ENCODE results near the gene TSPYL6.
"Not testable (repeated sequence)": the region's sequence is repeated elsewhere in the genome, so short reads cannot be mapped to it uniquely, and the experiment has no call there.

TSPYL6 gene

GRCh38 chr2:54279385-54279784 is 23.4 kb upstream of the TSPYL6 start:
- Histone ChIP-seq H3K27me3 (replicated peaks; ENCODE audit: control insufficient read depth, insufficient read depth, low read length, poor library complexity, severe bottlenecking) (no peaks in the 10 kb centered on the region), H3K9me3 (ENCODE audit: control insufficient read depth, low read length) (no peaks in the 10 kb centered on the region), H3K27ac (ENCODE audit: insufficient read depth, low read length, poor library complexity, severe bottlenecking) (no peak overlapping the region), H3K4me1 (ENCODE audit: control insufficient read depth, insufficient read depth, low read length, poor library complexity, severe bottlenecking) (no peaks in the 10 kb centered on the region), H3K4me3 (ENCODE audit: insufficient read depth, low read depth, low read length, poor library complexity, severe bottlenecking) (no peak overlapping the region), H3K36me3 (ENCODE audit: control insufficient read depth, insufficient read depth, low read length) (no peaks in the 10 kb centered on the region)
- DNase-seq: no peak

GRCh38 chr2:54275541-54275940 is 19.5 kb upstream of the TSPYL6 start:
- no peaks in the 10 kb centered on the region for H3K4me1 ChIP-seq (ENCODE audit: control insufficient read depth, insufficient read depth, low read length, poor library complexity, severe bottlenecking)
- no peak overlapping the region for H3K27ac ChIP-seq (ENCODE audit: insufficient read depth, low read length, poor library complexity, severe bottlenecking)
- no peaks in the 10 kb centered on the region for H3K9me3 ChIP-seq (ENCODE audit: control insufficient read depth, low read length)
- no peak overlapping the region for H3K4me3 ChIP-seq (ENCODE audit: insufficient read depth, low read depth, low read length, poor library complexity, severe bottlenecking)
- DNase-seq: no peak
- H3K27me3 ChIP-seq (replicated peaks; ENCODE audit: control insufficient read depth, insufficient read depth, low read length, poor library complexity, severe bottlenecking): no peaks in the 10 kb centered on the region
- H3K36me3 ChIP-seq (ENCODE audit: control insufficient read depth, insufficient read depth, low read length): no peaks in the 10 kb centered on the region

- no peaks in the 10 kb centered on the region for H3K36me3 ChIP-seq (ENCODE audit: control insufficient read depth, insufficient read depth, low read length)
- H3K27ac ChIP-seq (ENCODE audit: insufficient read depth, low read length, poor library complexity, severe bottlenecking): no peak overlapping the region
- no peak for DNase-seq
- no peaks in the 10 kb centered on the region for H3K9me3 ChIP-seq (ENCODE audit: control insufficient read depth, low read length)
- no peaks in the 10 kb centered on the region for H3K27me3 ChIP-seq (replicated peaks; ENCODE audit: control insufficient read depth, insufficient read depth, low read length, poor library complexity, severe bottlenecking)
- no peaks in the 10 kb centered on the region for H3K4me1 ChIP-seq (ENCODE audit: control insufficient read depth, insufficient read depth, low read length, poor library complexity, severe bottlenecking)
- H3K4me3 ChIP-seq (ENCODE audit: insufficient read depth, low read depth, low read length, poor library complexity, severe bottlenecking): no peak overlapping the region
Measured at GRCh38 chr2:54274781-54275242, 18.8 kb upstream of the TSPYL6 start.

GRCh38 chr2:54271843-54272627 is 16.0 kb upstream of the TSPYL6 start:
- Histone ChIP-seq H3K27ac (ENCODE audit: insufficient read depth, low read length, poor library complexity, severe bottlenecking) (no peak overlapping the region), H3K27me3 (replicated peaks; ENCODE audit: control insufficient read depth, insufficient read depth, low read length, poor library complexity, severe bottlenecking) (no peaks in the 10 kb centered on the region)
- DNase-seq: no peak

GRCh38 chr2:54271189-54271588 is 15.2 kb upstream of the TSPYL6 start:
- H3K4me3 ChIP-seq (ENCODE audit: insufficient read depth, low read depth, low read length, poor library complexity, severe bottlenecking): no peak overlapping the region
- H3K36me3 ChIP-seq (ENCODE audit: control insufficient read depth, insufficient read depth, low read length): no peaks in the 10 kb centered on the region
- DNase-seq: no peak
- no peaks in the 10 kb centered on the region for H3K27me3 ChIP-seq (replicated peaks; ENCODE audit: control insufficient read depth, insufficient read depth, low read length, poor library complexity, severe bottlenecking)
- H3K9me3 ChIP-seq (ENCODE audit: control insufficient read depth, low read length): no peaks in the 10 kb centered on the region
- no peaks in the 10 kb centered on the region for H3K4me1 ChIP-seq (ENCODE audit: control insufficient read depth, insufficient read depth, low read length, poor library complexity, severe bottlenecking)
- no peak overlapping the region for H3K27ac ChIP-seq (ENCODE audit: insufficient read depth, low read length, poor library complexity, severe bottlenecking)

More at GRCh38 chr2:54271843-54272627, 16.0 kb upstream of the TSPYL6 start:
- Histone ChIP-seq H3K36me3 (ENCODE audit: control insufficient read depth, insufficient read depth, low read length) (no peaks in the 10 kb centered on the region), H3K9me3 (ENCODE audit: control insufficient read depth, low read length) (no peaks in the 10 kb centered on the region), H3K4me1 (ENCODE audit: control insufficient read depth, insufficient read depth, low read length, poor library complexity, severe bottlenecking) (no peaks in the 10 kb centered on the region), H3K4me3 (ENCODE audit: insufficient read depth, low read depth, low read length, poor library complexity, severe bottlenecking) (no peak overlapping the region)

GRCh38 chr2:54267577-54267976 is 11.5 kb upstream of the TSPYL6 start:
- H3K9me3 ChIP-seq (ENCODE audit: control insufficient read depth, low read length): no peaks in the 10 kb centered on the region
- no peak overlapping the region for H3K4me3 ChIP-seq (ENCODE audit: insufficient read depth, low read depth, low read length, poor library complexity, severe bottlenecking)
- H3K27ac ChIP-seq (ENCODE audit: insufficient read depth, low read length, poor library complexity, severe bottlenecking): no peak overlapping the region
- no peaks in the 10 kb centered on the region for H3K27me3 ChIP-seq (replicated peaks; ENCODE audit: control insufficient read depth, insufficient read depth, low read length, poor library complexity, severe bottlenecking)
- DNase-seq: no peak
- no peaks in the 10 kb centered on the region for H3K4me1 ChIP-seq (ENCODE audit: control insufficient read depth, insufficient read depth, low read length, poor library complexity, severe bottlenecking)
- no peaks in the 10 kb centered on the region for H3K36me3 ChIP-seq (ENCODE audit: control insufficient read depth, insufficient read depth, low read length)

GRCh38 chr2:54265081-54265480 is 9.1 kb upstream of the TSPYL6 start:
- H3K4me3 ChIP-seq (ENCODE audit: insufficient read depth, low read depth, low read length, poor library complexity, severe bottlenecking); DNase-seq; H3K4me1 ChIP-seq (ENCODE audit: control insufficient read depth, insufficient read depth, low read length, poor library complexity, severe bottlenecking); H3K27me3 ChIP-seq (replicated peaks; ENCODE audit: control insufficient read depth, insufficient read depth, low read length, poor library complexity, severe bottlenecking); H3K27ac ChIP-seq (ENCODE audit: insufficient read depth, low read length, poor library complexity, severe bottlenecking); H3K36me3 ChIP-seq (ENCODE audit: control insufficient read depth, insufficient read depth, low read length); H3K9me3 ChIP-seq (ENCODE audit: control insufficient read depth, low read length): not testable (repeated sequence)

- Histone ChIP-seq H3K27ac (ENCODE audit: insufficient read depth, low read length, poor library complexity, severe bottlenecking) (no peak overlapping the region), H3K4me1 (ENCODE audit: control insufficient read depth, insufficient read depth, low read length, poor library complexity, severe bottlenecking) (no peaks in the 10 kb centered on the region), H3K4me3 (ENCODE audit: insufficient read depth, low read depth, low read length, poor library complexity, severe bottlenecking) (no peak overlapping the region), H3K9me3 (ENCODE audit: control insufficient read depth, low read length) (no peaks in the 10 kb centered on the region), H3K36me3 (ENCODE audit: control insufficient read depth, insufficient read depth, low read length) (no peaks in the 10 kb centered on the region), H3K27me3 (replicated peaks; ENCODE audit: control insufficient read depth, insufficient read depth, low read length, poor library complexity, severe bottlenecking) (no peaks in the 10 kb centered on the region)
- DNase-seq: no peak
Measured at GRCh38 chr2:54262015-54262765, 6.2 kb upstream of the TSPYL6 start.

- no peak overlapping the region for H3K4me3 ChIP-seq (ENCODE audit: insufficient read depth, low read depth, low read length, poor library complexity, severe bottlenecking)
- no peak for DNase-seq
- H3K27me3 ChIP-seq (replicated peaks; ENCODE audit: control insufficient read depth, insufficient read depth, low read length, poor library complexity, severe bottlenecking): no peaks in the 10 kb centered on the region
- H3K36me3 ChIP-seq (ENCODE audit: control insufficient read depth, insufficient read depth, low read length): no peaks in the 10 kb centered on the region
- no peak overlapping the region for H3K27ac ChIP-seq (ENCODE audit: insufficient read depth, low read length, poor library complexity, severe bottlenecking)
- H3K9me3 ChIP-seq (ENCODE audit: control insufficient read depth, low read length): no peaks in the 10 kb centered on the region
- H3K4me1 ChIP-seq (ENCODE audit: control insufficient read depth, insufficient read depth, low read length, poor library complexity, severe bottlenecking): no peaks in the 10 kb centered on the region
Measured at GRCh38 chr2:54261537-54261936, 5.5 kb upstream of the TSPYL6 start.

- H3K27ac ChIP-seq (ENCODE audit: insufficient read depth, low read length, poor library complexity, severe bottlenecking): no peak overlapping the region
- H3K4me3 ChIP-seq (ENCODE audit: insufficient read depth, low read depth, low read length, poor library complexity, severe bottlenecking): no peak overlapping the region
- H3K9me3 ChIP-seq (ENCODE audit: control insufficient read depth, low read length): no peaks in the 10 kb centered on the region
- H3K36me3 ChIP-seq (ENCODE audit: control insufficient read depth, insufficient read depth, low read length): no peaks in the 10 kb centered on the region
- H3K27me3 ChIP-seq (replicated peaks; ENCODE audit: control insufficient read depth, insufficient read depth, low read length, poor library complexity, severe bottlenecking): no peaks in the 10 kb centered on the region
- H3K4me1 ChIP-seq (ENCODE audit: control insufficient read depth, insufficient read depth, low read length, poor library complexity, severe bottlenecking): no peaks in the 10 kb centered on the region
- DNase-seq: no peak
Measured at GRCh38 chr2:54260241-54260595, 4.2 kb upstream of the TSPYL6 start.

All from effector memory CD4-positive, alpha-beta T cell (primary cell).